HG03432 (cell line): ENCODE measurements around the gene AK8.

Experiments used
- ATAC-seq: cut with Tn5 transposase; IDR thresholded peaks from one replicate; pipeline ENCODE4 v1.9.1; 2021; ENCODE audit warnings: mild to moderate bottlenecking, moderate library complexity; ENCODE audit not compliant: unreplicated experiment

Gene AK8

GRCh38 chr9:132888151-132888550, 10.1 kb upstream of the AK8 start:
- ATAC-seq, result no peak

- ATAC-seq, result no peak
Measured at GRCh38 chr9:132887181-132888120, 9.4 kb upstream of the AK8 start.

- ATAC-seq, result no peak
Measured at GRCh38 chr9:132886334-132886725, 8.2 kb upstream of the AK8 start.

GRCh38 chr9:132885720-132886333, 7.7 kb upstream of the AK8 start:
- no peak for ATAC-seq

- ATAC-seq, result no peak
Measured at GRCh38 chr9:132883349-132884294, 5.5 kb upstream of the AK8 start.

GRCh38 chr9:132882616-132883015, 4.5 kb upstream of the AK8 start:
- ATAC-seq, result no peak

- ATAC-seq, result no peak
Measured at GRCh38 chr9:132881826-132882225, 3.7 kb upstream of the AK8 start.

GRCh38 chr9:132880324-132880661, 2.2 kb upstream of the AK8 start:
- ATAC-seq, result no peak

- ATAC-seq, result no peak
Measured at GRCh38 chr9:132879457-132880323, 1.6 kb upstream of the AK8 start.

GRCh38 chr9:132878695-132879456, 792 bp upstream of the AK8 start, which contains the start of gene SPACA9:
Gene SPACA9, plus strand, starts transcription at chr9:132878898. Its CDS starts 5,050 bp downstream, at chr9:132883948.
- no peak for ATAC-seq

GRCh38 chr9:132877458-132877823, 643 bp downstream of the AK8 start:
- ATAC-seq, result no peak

GRCh38 chr9:132876849-132877248, 1.2 kb downstream of the AK8 start:
- ATAC-seq, result no peak

GRCh38 chr9:132875159-132875558, 2.9 kb downstream of the AK8 start:
- no peak for ATAC-seq

GRCh38 chr9:132873403-132873802, 4.7 kb downstream of the AK8 start:
- no peak for ATAC-seq

- no peak for ATAC-seq
Measured at GRCh38 chr9:132869266-132869665, 8.8 kb downstream of the AK8 start.

- ATAC-seq, result no peak
Measured at GRCh38 chr9:132866898-132867297, 11.2 kb downstream of the AK8 start.

GRCh38 chr9:132864691-132865090, 13.4 kb downstream of the AK8 start:
- no peak for ATAC-seq

GRCh38 chr9:132864277-132864676, 13.8 kb downstream of the AK8 start:
- no peak for ATAC-seq

- ATAC-seq, result no peak
Measured at GRCh38 chr9:132863096-132863495, 15.0 kb downstream of the AK8 start.

GRCh38 chr9:132862533-132862932, 15.6 kb downstream of the AK8 start:
- ATAC-seq, result no peak
